SKM-1 treated with dmso at 0.1 percent for 144 hours (cell line): ENCODE measurements around the gene SIN3A.
"Not testable (repeated sequence)": the region's sequence is repeated elsewhere in the genome, so short reads cannot be mapped to it uniquely, and the experiment has no call there.

Experiments
- DNase-seq: peaks from one replicate; lab custom pipeline; 2025; ENCODE audit not compliant: unreplicated experiment; lab: John Stamatoyannopoulos, UW

SIN3A gene

DNA sequence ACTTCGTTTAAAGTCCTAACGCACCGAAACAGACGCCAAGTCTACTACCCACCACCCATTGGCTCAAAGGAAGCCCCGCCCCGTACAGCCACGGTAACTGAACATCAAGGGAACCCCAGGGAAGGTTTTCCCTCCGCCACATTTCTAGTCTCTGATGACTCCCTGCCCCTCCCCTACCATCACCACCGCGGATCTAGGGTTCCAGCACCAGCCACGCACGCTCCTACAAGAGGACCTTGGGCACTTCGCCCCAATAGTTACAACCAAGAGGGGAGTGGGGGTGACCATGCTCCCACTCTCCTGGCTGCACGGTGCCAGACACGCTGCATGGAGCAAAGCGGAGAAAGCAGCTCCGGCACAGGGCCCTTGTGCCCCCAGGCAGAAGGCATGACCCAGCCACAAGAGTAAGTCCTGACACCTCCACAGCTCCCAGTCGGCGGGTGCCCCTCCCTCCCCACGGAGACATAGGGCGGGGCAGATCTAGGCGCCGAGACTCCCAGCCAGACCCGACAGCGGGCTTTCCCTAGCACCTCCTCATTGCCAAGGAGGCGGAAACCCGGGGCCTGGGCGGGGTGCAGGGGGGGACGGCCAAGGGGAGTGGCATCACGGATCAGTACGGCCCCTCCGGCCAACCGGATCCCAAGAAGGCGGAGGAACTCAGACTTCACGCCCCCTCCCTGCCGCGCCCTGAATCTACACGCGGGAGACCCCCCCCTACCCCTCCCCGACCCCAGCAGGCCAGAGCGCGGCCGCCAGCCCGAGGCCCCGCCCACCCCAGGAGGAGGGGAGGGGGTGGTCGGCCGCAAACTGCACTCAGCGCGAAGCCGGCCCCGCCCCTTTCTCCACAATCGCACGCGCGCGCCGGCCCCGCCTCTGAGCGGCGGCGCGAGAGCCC lies 936 bp downstream of the SIN3A start:
- DNase-seq = peak; percentile 90

DNA sequence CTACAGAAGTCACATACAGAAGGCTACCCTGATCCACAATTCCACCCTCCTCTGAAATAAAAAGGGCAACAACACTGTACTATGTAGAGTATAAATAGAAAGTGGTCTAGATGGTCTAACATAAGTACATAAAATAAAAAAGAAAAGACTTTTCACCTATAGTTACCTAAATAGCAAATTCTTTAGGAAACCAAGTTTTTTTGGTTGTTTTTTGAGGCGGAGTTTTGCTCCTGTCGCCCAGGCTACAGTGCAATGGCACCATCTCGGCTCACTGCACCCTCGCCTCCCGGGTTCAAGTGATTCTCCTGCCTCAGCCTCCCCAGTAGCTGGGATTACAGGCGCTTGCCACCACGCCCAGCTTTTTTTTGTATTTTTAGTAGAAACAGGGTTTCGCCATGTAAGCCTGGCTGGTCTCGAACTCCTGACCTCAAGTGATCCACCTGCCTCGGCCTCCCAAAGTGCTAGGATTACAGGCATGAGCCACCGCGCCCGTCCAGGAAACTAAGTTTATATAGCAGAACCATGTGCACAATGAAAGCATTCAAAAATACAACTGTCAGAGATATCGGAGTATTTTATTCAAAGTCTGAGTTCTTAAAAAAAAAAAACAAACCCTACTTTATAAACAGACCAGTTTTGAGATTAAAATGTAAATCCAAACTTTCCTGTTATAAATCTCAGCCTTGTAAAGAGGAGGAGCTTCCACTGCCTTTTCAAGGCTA lies 1.7 kb downstream of the SIN3A start:
- DNase-seq = no peak

DNA sequence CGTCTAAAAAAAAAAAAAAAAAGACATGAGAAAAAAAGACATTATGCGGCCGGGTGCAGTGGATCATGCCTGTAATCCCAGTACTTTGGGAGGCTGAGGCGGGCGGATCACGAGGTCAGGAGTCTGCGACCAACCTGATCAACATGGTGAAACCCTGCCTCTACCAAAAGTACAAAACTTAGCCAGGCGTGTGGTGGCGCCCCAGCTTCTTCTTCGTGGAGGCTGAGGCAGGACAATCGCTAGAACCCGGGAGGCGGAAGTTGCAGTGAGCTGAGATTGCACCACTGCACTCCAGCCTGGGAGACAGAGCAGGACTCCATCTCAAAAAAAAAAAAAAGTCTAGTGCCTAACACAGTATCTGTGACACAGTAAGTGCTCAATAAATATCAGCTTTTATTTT lies 3.3 kb downstream of the SIN3A start:
- peak; percentile 59 for DNase-seq

DNA sequence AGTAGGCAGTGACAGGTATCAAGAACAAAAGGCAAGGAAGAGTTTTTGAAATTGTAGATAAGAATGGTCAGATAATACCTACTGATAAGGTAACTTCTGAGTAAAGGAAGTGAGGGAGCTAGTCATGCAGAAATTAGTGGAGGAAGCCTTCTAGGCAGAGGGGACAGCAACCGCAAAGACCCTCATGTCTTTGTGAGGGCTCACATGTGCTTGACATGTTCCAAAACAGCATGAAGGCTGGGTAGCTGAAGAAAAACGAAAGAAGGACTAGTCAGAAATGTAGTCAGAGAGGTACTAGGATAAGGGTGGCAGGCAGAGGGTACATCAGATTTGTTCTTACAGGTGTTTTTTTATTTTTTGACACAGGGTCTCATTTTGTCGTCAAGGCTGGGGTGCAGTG lies 5.3 kb downstream of the SIN3A start:
- no peak for DNase-seq

DNA sequence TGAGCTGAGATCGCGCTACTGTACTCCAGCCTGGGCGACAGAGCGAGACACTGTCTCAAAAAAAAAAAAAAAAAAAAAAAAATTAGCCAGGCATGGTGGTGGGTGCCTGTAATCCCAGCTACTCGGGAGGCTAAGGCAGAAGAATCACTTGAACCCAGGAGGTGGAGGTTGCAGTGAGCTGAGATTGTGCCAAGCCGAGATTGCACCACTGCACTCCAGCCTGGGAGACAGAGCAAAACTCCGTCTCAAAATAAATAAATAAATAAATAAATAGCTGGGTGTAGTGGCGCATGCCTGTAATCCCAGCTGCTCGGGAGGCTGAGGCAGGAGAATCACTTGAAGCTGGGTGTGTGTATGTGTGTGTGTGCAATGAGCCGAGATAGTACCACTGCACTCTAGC lies 6.2 kb downstream of the SIN3A start:
- not testable (repeated sequence) for DNase-seq

DNA sequence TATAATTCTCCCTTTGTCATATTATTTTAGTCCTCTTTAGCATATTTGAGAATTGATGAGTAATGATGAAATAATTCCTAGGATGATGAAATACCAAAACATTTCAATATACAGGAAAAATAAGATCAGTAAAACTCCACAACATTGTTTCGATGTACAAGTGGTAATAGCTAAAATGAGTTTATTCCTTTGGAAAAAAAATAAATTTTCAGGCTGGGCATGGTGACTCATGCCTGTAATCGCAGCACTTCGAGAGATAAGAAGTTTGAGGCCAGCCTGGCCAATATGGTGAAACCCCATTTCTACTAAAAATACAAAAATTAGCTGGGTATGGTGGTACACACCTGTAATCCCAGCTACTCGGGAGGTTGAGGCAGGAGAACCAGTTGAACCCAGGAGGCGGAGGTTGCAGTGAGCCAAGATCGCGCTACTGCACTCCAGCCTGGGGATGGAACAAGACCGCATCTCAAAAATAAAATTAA lies 7.5 kb downstream of the SIN3A start:
- not testable (repeated sequence) for DNase-seq

DNA sequence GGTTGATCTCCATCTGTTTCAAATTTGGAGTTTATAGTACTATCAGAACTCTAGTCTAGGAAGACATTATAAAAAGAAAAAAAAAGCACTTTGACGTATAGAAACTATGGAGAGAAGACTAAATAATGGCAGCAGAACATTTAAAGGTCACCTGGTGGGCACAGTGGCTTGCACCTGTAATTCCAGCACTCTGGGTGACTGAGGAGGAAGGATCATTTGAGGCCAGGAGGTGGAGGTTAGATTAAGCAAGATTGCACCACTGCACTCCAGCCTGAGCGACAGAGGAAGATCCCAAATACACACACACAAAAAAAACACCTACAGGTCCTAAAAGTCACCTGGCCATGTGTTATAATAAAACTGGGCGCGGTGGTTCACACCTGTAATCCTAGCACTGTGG lies 13.8 kb downstream of the SIN3A start:
- DNase-seq = no peak

DNA sequence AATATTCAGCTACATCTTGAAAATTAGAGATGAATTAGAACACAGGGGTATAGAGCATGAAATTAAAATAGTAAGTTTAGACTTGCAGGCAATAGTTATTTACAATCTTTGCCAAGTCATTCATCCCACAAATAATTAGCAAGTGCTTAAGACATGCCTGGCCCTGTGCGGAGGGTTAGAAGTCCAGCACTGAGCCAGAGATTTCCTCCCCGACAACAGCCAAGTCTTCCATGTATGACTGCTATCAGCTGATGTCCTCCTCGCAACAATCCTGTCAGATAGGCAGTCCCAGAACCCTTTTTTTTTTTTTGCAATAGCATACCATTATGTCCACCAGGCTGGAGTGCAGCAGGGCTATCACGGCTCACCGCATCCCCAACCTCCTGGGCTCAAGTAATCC lies 14.6 kb downstream of the SIN3A start:
- no peak for DNase-seq

DNA sequence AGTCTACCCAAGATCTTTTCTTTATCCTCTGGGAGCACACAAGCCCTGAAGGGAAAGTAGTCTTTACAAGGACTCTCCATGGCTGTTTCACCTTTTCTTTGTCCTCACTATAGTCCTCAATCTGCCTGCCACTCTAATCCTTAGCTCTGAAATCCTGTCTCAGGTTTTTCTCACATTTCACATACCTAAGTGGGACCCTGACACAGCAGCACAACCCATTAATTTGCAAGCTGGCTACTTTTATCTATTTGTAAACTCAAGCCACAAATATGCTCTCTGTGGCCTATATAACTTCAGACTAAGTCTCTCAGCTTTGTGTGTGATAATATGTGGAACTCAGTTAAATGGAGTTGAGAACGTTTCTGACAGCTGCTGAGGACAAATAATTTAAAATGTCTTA lies 19.8 kb downstream of the SIN3A start:
- no peak for DNase-seq

DNA sequence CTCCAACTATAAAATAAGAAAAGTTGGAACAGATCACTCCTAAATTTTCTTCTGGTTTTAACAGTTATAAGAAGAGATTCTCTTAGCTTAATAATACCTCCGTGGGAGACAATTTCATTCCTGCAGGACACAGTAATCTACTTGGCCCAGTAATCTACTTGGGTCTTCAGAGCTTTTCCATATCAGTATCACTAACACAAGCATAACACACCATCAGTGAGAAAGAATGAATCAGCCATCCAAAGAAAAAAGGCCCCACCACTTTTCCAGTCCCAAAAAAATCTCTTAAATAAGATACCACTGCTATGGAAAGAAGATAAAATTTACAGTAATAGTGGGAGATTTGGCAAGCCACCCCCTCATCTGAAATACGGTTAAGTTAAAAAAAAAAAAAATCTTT lies 20.2 kb downstream of the SIN3A start:
- DNase-seq = no peak

DNA sequence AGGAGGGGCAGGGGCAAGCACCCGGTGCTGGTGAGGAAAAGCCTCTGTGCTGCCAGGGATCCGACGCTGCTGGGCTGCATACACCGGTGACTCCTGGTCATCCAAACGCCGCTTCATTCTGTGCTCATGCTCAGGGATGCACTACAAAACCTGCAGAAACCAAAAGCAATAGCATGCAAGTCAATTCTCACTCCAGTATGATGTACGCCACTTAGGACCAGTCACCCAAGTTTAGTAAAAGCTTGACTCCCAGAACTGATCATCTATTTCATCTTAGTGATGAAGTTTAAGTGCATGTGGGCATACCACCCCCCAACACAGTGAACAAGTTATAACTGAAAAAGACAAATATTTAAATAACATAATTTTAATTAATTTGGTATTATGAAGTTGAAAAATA lies 21.2 kb downstream of the SIN3A start:
- DNase-seq = no peak

DNA sequence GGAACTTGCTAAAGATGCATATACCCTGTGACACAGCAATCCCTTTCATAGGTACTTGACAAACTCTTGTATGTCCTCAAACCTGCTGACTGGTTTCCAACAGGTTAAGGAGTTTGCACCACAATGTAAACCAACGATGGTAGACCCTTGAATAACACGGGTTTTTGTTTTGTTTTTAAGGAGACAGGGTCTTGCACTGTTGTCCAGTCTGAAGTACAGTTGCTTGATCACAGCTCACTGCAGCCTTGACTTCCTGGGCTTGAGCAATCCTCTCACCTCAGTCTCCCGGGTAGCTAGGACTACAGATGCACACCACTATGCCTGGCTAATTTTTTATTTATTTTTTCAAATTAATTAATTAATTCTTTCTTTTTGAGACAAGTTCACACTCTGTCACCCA lies 23.3 kb downstream of the SIN3A start:
- no peak for DNase-seq

DNA sequence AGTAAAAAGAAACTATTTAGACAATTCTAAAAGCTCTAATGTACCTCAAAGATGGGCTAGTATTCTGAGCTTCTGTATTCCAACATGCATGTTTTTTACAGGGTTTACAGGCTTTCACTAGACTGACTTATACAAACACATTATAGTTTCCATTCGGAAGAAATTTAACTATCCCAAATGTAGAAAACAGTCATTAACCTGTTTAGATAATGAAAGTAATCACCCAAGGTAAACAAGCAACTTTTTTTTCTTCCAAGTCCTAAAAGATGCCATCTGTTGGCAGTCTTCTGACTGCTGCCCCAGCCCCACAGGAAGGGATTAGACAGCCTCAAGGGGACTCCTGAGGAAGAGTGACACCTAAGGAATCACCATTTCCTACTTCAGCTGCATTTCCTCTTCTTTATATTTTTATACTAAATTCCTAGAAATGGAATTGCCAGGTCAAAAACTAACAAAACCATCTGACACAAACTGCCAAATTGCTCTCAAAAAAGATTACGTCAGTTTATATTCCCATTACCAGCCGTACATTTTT lies 25.5 kb downstream of the SIN3A start:
- no peak for DNase-seq

DNA sequence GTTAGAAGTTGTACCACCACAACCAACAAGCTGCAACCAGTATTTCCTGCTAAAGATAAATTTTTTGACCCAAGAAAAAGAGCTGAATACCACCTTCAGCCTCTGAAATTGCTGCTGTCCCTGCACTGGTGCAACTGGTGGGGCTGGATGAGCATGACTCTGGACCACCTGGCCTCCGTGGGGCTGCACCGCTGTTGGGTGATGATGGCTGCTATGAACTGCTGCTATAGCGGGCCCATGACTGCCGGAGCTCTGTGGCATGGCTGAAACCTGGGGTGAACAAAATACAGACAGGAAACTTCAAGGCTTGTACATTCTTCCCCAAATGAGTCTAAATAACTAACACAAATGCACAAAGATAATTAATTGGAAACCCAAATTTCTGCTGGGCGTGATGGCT lies 28.9 kb downstream of the SIN3A start:
- no peak for DNase-seq

DNA sequence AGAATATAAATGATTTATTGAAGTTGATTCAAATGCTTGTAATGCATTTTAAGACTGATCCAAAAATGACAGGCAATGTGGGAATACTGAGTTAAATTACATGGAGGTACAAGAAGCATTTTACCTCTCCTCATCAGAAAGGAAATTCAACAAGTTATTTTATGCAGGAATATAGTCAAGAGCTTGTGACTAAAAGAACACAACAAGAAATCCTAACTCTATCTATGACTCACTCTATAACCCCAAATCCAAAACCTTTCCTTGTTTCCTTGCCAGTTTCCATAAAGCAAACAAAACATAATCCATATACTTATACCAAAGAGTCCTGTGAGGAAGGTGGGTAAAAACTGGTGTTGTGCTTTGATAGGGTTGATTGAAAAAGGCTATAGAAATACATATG lies 30.8 kb downstream of the SIN3A start:
- DNase-seq = no peak

DNA sequence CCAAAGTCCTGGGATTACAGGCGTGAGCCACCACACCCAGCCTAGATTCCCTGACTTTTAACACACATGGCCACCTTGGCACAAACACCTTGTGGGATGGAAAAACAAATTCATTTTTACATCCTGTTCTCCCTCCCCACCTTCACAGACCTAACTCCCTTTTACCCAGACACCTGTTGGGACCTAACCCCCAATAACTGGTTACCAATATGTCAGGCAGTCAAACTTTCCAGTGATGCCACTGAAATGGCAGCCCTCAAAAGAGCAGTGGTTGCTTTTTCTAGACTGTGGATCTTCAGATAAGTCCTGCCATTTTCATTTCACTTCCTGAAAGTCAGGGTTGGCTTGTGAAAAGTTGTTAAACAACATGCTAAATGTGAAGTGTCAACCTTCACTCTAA lies 34.9 kb downstream of the SIN3A start:
- DNase-seq = no peak

DNA sequence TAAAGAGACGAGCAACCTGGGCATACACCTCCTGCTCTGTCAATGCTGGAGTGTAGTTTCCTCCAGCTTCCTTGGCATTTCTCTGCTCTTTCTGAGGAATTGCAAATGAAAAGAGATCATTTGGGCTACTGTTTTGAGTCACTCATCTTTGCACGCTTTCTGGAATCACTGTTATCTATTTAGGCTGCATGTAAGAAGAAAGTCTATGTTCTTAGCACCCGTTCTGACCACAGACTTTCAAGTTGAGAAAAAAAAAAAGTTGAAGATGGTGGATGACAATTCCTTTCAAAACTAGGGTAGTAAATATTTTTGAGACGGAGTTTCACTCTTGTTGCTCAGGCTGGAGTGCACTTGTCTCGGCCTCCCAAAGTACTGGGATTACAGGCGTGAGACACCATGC lies 41.3 kb downstream of the SIN3A start:
- no peak for DNase-seq

DNA sequence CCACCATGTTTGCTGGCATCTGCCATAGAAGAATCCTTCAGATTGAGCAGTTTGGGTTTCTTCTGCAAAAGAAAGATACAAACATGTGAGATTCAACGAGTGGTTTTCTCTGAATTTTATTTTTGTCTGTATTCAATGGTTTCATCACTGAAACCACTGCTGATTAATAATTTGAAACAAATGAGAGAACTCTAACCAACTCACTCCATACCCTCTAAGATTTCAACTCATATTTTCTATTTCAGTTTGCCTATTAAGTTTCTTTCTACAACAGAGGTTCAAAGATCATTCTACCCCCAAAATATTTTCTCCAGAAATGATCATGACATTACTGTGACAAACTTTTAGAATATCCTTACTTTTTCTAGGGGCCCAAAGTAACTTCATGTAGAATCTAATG lies 44.4 kb downstream of the SIN3A start:
- DNase-seq = no peak

DNA sequence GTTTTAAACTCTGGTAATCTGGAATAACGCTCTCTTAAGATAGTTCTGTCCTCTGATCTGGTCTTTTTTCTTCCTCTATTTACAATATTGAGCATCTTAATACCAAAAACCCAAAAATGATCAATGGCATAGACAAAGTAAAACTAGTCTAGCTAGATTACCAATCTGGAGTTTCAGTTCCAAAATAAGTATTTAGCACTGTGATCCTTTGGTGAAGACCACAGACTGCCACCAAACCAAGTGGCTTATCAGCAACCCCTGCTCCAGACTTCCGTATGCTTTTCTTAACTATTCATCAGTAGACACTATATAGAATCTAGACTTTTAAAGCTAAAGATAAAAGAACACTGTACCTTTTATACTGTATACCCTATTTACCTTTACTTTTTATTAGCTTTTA lies 47.6 kb downstream of the SIN3A start:
- no peak for DNase-seq

DNA sequence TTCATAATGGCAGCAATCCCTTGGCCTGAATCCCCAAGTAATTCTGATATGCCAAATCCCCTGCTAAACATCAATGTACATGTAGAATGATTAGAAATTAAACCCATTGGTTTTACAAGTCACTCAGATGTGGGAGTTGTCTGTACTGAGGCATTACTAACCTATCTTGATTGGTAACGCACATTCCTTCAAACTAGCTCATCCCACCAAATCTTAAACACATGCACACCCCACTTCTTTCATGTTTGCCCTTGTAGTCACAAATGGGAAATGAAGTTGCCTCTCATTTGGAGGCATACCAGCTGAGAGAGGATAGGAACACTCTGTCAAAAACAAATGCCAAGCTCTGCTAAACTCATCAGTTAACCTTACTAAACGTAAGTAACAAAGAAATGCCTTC lies 54.0 kb downstream of the SIN3A start:
- no peak for DNase-seq

DNA sequence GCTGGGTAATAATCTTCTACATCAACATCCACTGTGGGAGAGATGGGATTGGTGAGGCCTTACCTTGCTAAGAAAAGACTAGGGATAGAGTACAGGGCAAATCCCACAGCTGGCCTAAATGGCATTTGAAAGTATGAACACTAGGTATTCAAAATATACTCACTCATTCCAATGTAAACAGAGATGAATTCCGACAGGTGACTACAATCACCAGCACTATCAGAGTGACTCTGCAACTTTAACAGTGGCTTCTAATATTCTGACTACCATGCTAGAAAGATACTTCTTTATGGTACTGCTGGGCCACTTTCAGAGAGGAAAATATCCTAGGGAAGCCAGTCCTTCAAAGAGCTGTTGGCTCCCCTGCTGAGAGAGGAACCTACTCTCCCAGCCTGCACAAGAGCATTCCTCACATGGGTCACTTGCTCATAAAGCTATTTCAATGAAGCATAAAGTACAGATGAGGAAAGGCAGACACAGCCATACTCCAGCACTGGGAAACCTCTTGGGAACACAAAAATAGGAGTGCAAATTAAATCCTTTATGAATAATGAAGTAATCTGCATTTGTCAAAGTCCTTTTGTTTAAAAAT lies 61.6 kb downstream of the SIN3A start:
- DNase-seq = no peak

DNA sequence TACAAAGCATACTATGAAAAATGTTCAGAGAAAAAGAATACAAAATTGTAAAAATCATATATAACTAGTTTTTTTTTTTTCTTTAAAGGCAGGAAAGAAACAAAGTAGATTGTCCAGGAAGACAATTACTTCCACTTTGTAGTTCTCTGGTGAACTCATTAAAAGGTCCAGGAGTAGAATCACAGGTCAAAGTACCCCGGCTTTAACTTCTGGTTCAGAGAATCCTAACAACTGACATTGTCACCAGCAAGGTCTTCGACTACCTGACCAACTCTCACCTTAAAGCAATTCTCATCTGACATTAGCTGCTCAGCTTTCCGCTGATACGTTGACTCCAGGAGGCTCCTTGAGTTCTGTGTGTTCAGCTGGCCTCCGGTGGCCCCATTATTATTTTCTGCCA lies 67.5 kb downstream of the SIN3A start:
- DNase-seq = not testable (repeated sequence)
